ENCODE measurements around the gene FBH1.
A peak's percentile ranks its signal among the peaks of the same experiment; 100 is the strongest.
"Not testable (repeated sequence)": the region's sequence is repeated elsewhere in the genome, so short reads cannot be mapped to it uniquely, and the experiment has no call there.

FBH1 gene

DNA sequence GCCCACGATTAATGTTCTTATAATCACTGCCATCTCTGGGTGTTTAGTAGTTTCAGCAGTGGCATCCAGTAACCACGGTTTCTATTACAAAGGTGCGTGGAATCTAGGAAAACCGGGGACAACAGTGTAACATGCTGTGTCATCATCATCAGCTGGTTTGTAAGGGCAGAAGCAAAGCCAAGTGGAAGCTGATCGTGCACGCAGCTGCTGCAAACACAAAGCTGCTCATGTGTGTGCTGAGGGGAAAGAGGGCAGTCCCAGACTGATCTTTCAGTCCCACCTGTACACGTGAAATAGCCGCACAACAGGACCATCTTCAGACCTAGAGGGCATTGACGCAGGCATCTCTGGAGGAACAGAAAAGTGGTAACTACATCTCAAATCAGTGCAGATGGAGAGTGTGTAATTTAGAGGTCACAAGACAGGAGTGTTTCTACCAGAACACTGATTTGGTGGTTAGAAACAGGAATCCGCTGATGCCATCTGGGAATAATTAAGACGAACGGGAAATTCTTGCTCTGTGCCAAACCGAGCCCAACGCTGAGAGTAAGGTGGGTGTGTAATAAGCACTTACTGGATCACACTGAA, 13.8 kb upstream of the FBH1 start:
- DNase-seq: no peak

GRCh38 chr10:5877041-5877440, 13.0 kb upstream of the FBH1 start:
- not testable (repeated sequence) for DNase-seq

- no peak for DNase-seq
These were observed 7.1 kb upstream of the FBH1 start for GRCh38 chr10:5882961-5883360.

DNA sequence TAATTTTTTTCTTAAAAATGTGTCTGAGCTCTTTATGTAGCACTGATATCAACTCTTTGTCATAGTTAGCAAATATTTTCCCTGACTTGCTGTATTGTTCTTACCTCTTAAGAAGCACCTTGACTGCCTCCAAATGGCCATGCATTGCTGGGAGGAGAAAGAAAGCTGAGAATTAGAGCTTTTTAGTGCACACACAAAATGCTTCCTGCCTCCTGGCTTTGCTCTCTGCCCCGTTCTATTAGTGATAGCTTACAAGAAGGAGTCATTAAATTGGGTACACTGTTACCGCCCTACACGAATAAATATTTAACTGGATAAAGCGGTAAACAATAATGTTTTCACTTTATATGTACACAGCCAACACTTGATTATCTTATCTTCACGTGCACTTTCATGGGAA, 4.4 kb upstream of the FBH1 start:
- no peak for DNase-seq

DNA sequence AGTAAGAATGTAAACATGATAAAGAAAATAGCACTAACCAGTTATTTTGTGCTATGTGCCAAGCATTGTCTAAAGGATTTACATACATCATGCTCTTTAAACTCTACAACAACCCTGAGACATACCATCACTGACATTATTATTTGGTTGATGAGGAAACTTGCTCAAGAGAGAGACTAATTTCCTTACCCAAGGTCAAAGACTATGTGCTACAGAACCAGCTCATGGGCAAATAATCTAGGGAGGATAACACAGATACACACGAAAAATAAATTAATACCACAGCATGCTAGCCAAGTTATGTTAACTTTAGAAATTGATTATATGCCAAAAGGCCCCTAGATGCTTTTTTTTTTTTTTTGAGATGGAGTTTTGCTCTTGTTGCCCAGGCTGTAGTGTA, 3.0 kb upstream of the FBH1 start:
- no peak for DNase-seq

DNA sequence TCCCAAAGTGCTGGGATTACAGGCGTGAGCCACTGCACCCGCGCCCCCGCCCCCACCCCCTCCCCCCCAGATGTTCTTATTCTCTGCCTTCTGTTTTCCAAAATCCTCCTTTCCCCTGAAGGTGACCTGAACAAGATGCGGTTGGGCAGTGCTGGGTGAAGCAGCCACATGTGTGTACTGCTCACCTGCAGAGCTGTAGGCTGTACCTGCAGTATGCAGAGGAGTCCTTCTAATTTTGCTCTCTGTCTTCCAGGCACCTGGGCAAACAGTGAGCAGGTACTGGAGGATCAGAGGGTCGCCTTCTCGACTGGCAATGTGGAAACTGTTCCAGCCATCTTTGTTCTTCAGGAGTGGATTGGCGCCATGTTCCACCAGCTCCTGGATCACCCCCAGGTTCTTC, 2.4 kb upstream of the FBH1 start:
- DNase-seq: no peak

GRCh38 chr10:5888351-5888750, 1.7 kb upstream of the FBH1 start:
- no peak for DNase-seq

DNA sequence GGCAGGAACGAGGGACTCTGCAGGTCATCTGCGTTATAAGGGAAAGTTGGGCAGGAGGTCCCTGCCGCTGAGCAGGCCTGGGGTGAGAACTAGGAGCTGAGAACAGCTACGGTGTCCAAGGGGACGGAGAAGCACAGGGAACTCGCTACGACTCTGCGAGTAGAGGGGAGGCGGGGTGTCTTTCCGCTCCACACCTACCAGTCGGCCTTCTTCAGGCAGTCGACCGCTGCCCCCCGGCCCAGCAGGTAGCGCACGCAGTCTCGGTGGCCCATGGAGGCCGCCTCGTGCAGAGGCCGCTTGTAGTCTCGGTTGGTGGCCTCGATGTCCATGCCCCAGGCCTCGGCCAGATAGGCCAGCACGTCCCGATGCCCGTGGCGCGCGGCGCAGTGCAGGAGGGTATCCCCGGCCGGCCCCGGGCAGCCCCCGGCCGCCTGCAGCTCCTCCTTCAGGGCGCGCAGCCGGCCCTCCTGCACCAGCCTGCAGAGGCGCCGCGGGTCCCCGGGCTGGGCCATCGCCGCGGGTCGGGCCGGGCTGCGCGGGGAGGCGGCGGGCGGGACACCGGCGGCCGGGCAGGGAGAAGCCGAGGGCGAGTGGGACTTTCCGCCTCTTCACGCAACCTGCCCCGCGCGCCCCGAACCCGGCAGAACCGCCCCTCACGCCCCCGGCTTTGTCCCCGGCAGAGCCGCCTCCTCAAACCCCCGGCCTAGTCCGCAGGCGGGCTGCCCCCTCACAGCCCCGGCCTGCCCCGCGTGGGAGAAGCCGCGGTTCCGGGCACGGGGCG, 1.0 kb upstream of the FBH1 start:
- DNase-seq: peak in 1 of 2 donors; percentile 29

DNA sequence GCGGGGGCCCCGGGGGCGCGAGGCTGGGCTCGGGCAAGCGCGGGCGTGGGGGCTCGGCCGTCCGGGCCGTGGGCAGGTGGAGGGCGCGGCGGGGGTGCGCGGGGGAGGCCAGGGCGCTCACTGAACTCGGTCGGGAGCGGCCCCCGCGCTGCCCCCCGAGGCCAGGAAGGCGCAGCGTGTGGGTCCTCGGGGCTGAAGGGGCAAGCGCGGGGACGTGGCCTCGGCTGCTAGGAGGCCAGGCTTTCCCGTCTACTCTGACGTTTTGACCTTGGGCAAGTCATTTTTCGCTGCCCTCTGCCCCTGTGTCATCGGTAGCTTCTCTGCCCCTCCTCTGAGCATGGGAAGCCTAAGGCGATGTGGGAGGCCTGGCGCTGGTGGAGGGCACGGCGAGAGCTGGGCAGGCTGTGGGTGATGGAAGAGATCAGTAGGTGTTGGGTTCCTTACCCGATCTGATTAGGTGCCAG, 441 bp downstream of the FBH1 start:
- DNase-seq: peak in 1 of 2 donors; percentile 13

DNA sequence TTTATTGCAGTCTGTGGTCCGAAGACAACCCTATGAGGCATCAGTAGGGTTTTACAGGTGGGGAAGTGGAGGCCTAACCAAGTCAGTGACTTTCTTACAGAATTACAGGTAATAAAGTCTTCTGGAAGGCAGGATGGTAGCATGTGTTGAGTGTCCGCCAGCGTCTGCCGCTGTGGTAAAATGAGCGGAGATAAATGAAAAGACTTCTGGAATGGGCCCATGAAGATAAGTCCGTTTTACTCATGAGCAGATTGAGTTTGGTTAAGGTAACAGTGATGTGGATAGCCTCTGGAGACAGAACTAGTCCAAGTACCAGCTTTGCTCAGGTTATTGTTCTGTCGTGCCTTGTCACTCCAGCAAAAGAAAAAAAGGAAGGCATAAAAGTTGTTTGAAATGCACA, 966 bp downstream of the FBH1 start:
- DNase-seq: no peak

DNA sequence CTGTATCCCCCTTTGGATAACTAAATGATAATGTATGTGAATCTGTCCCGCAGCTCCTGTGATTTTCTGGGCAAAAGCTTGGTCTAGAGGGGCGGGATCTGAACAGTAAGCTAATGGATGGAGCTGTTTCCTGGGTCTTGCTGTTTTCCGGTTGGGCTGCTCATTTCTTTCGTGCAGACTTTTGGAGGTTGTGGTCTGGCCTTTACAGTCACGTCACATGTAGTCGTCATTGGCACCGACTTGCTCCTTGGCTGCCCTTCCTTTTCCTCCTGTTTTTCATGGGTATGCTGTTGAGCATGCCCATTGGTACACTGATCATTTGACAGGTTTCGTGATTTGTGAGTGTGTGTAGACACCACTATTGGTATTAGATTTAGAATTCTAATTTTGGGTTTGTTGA, 2.0 kb downstream of the FBH1 start:
- DNase-seq: no peak

GRCh38 chr10:5893321-5893720, 3.3 kb downstream of the FBH1 start:
- no peak for DNase-seq

DNA sequence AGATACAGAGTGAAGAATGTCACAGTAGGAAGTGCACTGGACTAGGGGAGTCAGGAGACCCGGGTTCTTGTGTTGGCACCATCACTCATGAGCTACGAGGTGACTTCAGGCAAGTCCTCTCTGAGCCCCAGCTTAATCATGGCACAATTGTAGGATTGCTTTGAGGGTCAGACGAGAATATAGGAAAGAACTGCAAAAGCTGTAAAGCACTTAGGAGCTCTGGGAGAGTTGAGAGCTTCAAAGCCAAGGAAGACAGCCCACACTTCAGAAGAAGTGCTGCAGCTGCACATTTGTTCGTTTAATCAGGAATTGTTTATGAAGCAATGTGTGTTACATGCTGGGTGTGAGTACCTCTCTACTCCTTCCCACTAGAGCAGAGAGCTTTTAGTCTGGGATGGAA, 4.4 kb downstream of the FBH1 start:
- no peak for DNase-seq

GRCh38 chr10:5894873-5895272, 4.8 kb downstream of the FBH1 start:
- no peak for DNase-seq

- DNase-seq: no peak
These were observed 5.3 kb downstream of the FBH1 start for GRCh38 chr10:5895365-5895764.

GRCh38 chr10:5895804-5896203, 5.8 kb downstream of the FBH1 start:
- DNase-seq: peak in 1 of 2 donors; percentile 14

- no peak for DNase-seq
These were observed 6.4 kb downstream of the FBH1 start for GRCh38 chr10:5896208-5897052.

- DNase-seq: no peak
These were observed 7.0 kb downstream of the FBH1 start for GRCh38 chr10:5897053-5897340.

DNA sequence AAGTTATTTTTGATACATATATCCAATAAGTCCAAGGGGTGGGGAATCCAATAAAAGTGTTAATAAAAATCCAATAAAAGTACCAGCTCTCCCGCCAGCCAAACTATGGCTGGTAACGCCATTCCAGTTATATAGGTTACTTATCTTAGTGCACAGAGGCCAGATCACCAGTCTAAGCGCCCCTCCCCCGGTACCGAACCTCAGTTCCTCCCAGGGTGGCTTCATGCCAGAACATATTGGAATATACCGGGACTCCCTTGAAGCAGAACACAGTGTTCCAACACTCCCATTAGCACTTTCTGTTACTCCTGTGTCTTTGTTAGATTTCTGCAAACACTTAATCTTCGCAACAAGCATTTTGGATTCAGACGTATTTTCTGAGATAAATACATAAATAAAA, 7.5 kb downstream of the FBH1 start:
- DNase-seq: no peak

DNA sequence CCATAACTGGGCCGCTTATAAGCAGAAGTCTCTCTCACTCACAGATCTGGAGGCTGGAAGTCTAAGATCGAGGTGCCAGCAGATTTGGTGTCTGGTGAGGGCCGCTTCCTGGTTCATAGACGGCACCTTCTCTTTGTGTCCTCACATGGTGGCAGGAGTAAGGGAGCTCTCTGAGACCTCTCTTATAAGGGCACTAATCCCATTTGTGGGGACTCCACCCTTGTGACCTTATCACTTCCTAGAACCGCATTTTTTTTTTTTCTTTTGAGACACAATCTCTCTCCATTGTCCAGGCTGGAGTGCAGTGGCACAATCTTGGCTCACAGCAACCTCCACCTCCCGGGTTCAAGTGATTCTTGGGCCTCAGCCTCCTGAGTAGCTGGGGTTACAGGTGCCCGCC, 8.1 kb downstream of the FBH1 start:
- DNase-seq: no peak

DNA sequence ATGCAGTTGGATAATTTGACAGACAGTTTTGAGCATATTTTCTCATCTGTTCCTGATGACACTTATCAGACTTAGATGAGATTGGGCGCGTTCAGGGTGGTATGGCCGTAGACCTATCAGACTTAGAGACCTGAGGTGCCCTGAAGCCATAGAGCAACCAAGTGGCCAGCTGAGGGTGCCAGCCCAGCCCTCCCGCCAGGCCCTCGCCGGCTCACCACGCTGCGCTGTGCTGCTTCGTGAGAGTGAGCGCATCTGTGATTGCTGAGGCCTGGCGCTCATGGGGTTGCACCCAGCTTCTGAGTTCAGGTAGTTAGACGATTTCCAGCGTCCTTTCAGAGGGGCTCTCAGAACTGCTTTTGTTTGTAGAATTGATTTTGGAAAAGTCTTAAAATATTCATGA, 10.2 kb downstream of the FBH1 start:
- no peak for DNase-seq

DNA sequence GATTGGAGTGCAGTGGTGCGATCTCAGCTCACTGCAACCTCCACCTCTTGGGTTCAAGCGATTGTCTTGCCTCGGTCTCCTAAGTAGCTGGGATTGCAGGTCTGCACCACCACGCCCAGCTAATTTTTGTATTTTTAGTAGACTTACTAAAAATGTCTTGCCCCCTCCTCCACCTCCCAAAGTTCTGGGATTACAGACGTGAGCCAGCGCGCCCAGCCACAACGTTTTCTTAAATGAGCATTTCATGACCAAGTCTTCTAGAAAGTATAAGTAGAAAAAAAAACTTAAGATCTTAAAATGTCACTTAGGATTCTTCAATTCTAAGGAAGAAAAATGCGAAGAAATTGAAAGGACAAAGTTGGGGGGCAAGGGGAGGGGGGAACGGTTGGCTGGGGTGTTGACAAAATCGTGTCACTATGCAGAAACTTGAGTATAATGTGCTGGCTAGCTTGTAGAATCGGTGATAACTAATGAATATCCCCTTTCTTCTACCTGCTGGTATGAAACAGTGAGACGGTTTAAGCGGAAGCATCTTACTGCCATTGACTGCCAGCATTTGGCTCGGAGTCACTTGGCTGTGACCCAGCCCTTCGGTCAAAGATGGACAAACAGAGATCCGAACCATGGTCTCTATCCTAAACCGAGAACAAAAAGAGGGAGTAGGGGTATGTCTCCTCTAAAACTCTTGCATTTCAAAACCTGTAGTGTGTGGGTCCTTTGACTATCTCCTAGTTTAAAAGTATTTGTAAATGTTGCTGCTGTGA, 12.7 kb downstream of the FBH1 start:
- no peak for DNase-seq

DNA sequence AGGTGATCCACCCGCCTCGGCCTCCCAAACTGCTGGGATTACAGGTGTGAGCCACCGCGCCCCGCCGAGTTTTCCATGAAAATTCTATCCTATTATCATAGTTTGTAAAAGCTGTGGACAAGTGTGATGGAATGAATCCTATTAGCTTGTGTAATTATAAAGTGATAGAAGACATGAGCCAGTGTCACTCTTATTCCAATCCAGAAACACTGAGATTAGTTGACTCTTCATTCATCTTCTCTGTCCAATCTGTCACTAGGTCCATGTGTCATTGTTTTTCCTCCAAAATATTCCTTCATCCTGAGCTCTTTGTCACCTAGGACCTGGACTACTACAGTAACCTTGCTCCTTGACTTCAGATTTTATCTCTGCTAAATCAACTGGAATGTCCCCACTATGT, 13.5 kb downstream of the FBH1 start:
- DNase-seq: no peak
